ENCODE results near the gene COPE.

DNA sequence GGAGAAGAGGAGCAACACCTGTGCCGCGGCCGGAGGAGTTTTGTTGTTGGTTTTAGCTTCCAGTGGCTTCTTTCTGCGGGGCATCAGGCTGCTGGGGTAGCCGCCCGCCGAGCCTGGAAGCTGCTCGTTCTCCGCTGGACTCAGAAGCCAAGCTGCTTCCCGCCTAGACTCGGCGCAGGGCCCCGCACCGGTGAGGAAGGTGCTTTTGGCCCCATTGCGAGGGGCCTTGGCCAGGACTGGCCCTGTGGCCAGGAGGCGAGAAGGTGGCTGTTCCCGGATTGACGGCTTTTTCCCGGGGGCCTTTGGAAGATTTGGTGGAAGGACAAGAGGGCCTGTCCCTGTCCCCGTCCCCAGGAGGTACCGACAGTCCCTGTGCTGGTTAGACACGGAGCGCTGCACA lies 52.0 kb downstream of the COPE start:
- TF ChIP-seq, protein P1, sequence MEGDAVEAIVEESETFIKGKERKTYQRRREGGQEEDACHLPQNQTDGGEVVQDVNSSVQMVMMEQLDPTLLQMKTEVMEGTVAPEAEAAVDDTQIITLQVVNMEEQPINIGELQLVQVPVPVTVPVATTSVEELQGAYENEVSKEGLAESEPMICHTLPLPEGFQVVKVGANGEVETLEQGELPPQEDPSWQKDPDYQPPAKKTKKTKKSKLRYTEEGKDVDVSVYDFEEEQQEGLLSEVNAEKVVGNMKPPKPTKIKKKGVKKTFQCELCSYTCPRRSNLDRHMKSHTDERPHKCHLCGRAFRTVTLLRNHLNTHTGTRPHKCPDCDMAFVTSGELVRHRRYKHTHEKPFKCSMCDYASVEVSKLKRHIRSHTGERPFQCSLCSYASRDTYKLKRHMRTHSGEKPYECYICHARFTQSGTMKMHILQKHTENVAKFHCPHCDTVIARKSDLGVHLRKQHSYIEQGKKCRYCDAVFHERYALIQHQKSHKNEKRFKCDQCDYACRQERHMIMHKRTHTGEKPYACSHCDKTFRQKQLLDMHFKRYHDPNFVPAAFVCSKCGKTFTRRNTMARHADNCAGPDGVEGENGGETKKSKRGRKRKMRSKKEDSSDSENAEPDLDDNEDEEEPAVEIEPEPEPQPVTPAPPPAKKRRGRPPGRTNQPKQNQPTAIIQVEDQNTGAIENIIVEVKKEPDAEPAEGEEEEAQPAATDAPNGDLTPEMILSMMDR (IDR thresholded peaks at IDR 0.05) = no peak
- no peak for TF ChIP-seq EZH2 (IDR thresholded peaks at IDR 0.05; ENCODE audit: borderline replicate concordance, insufficient read depth, low read depth, low read length, poor library complexity, severe bottlenecking)

All from B cell (primary cell).